Lower leg skin (tissue), 3 donors: ENCODE data around the gene CREB3L1.

Experiments used
- POLR2A ChIP-seq, 2 donors: fragments of 450-650 bp; IDR thresholded peaks; one replicate each; pipeline ENCODE4 v1.6.1; 2016 to 2017; ENCODE audit warnings: antibody characterized with exemption in 2 of 2, mild to moderate bottlenecking in 1 of 2, moderate library complexity in 1 of 2
- TF ChIP-seq, protein P1 (sequence below), 3 donors: fragments of 450-650 bp; IDR thresholded peaks; one replicate each; pipeline ENCODE4 v1.5.1; 2016; ENCODE audit warnings: antibody characterized with exemption in 3 of 3, mild to moderate bottlenecking in 3 of 3, moderate library complexity in 2 of 3

DNA sequence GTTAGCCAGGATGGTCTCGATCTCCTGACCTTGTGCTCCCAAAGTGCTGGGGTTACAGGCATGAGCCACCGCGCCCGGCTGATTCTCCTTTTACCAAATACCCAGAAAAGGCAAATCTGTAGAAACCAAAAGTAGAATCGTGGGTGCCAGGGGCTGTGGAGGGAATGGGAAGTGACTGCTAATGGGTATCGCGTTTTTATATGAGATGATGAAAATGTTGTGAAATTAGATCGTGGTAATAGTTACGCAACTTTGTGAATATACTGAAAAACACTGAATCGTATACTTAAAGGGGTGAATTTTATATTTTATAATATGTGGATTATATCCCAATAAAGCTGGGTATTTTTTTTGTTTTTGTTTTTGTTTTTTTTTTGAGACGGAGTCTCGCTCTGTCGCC, 48.2 kb upstream of the CREB3L1 start:
- TF ChIP-seq POLR2A (IDR thresholded peaks at IDR 0.05): no peak
- TF ChIP-seq, protein P1, sequence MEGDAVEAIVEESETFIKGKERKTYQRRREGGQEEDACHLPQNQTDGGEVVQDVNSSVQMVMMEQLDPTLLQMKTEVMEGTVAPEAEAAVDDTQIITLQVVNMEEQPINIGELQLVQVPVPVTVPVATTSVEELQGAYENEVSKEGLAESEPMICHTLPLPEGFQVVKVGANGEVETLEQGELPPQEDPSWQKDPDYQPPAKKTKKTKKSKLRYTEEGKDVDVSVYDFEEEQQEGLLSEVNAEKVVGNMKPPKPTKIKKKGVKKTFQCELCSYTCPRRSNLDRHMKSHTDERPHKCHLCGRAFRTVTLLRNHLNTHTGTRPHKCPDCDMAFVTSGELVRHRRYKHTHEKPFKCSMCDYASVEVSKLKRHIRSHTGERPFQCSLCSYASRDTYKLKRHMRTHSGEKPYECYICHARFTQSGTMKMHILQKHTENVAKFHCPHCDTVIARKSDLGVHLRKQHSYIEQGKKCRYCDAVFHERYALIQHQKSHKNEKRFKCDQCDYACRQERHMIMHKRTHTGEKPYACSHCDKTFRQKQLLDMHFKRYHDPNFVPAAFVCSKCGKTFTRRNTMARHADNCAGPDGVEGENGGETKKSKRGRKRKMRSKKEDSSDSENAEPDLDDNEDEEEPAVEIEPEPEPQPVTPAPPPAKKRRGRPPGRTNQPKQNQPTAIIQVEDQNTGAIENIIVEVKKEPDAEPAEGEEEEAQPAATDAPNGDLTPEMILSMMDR (IDR thresholded peaks at IDR 0.05): no peak
